Naive thymus-derived CD8-positive, alpha-beta T cell (primary cell): ENCODE results near the gene KLF7. TPM values are rescaled to one million over a fixed set of nuclear protein-coding genes. Genes with fewer than 3 reads are reported as not detected.

Source experiments
- ATAC-seq, 2 donors: fragments of 150-1000 bp; cut with Tn5 transposase in 1 of 2; sonication (Bioruptor Pico), chemical (Tn5 transposase) in 1 of 2; 1 replicate in 1 of 2; 2 replicates in 1 of 2; pipeline ENCODE4 v1.10.0; 2021; ENCODE audit warnings: mild to moderate bottlenecking in 2 of 2, moderate library complexity in 2 of 2
- POLR2A ChIA-PET: fragments of 350-600 bp; sonication (Branson Sonifier 250); formaldehyde crosslinking; loops from one replicate; lab custom pipeline; 2021; ENCODE audit warnings: antibody characterized with exemption; lab: Charles Lee
- DNase-seq, 10 donors: peaks; one replicate each; pipeline versions ENCODE4 v3.0.0 to v3.0.0-alpha.2; 2020 to 2022
- H3K27ac Mint-ChIP-seq, 10 donors: one replicate each; pipeline ENCODE4 v1.8.0; 2020 to 2022; ENCODE audit warnings: mild to moderate bottlenecking in 10 of 10, mixed read lengths in 10 of 10, moderate library complexity in 4 of 10, inconsistent platforms in 1 of 10
- H3K27me3 Mint-ChIP-seq, 5 donors: one replicate each; pipeline ENCODE4 v1.8.0; 2021 to 2022; ENCODE audit warnings: mixed read lengths in 5 of 5
- H3K36me3 Mint-ChIP-seq, 3 donors: one replicate each; pipeline ENCODE4 v1.8.0; 2020 to 2022; ENCODE audit warnings: mixed read lengths in 3 of 3, mild to moderate bottlenecking in 2 of 3, inconsistent platforms in 1 of 3
- H3K4me1 Mint-ChIP-seq, 4 donors: one replicate each; pipeline ENCODE4 v1.8.0; 2021 to 2022; ENCODE audit warnings: mixed read lengths in 4 of 4
- H3K4me3 Mint-ChIP-seq, 10 donors: one replicate each; pipeline ENCODE4 v1.8.0; 2020 to 2022; ENCODE audit warnings: mild to moderate bottlenecking in 10 of 10, mixed read lengths in 10 of 10, moderate library complexity in 6 of 10, inconsistent platforms in 1 of 10
- H3K9me3 Mint-ChIP-seq, 9 donors: one replicate each; pipeline ENCODE4 v1.8.0; 2020 to 2022; ENCODE audit warnings: mixed read lengths in 9 of 9, mild to moderate bottlenecking in 3 of 9, inconsistent platforms in 1 of 9, moderate library complexity in 1 of 9
- polyA plus RNA-seq, 3 donors: library from polyadenylated mRNA; unstranded; fragments of 300-500 nt; fragmentation: Illumina TruSeq; gene quantifications; one replicate each; pipeline ENCODE4 v1.2.3, GENCODE V29; 2021
- total RNA-seq, 8 experiments: library from RNA in 2 of 8; stranded (reverse) in 2 of 8; gene quantifications; one replicate each; pipeline ENCODE4 v1.2.3 and lab custom pipeline; 2021 to 2026

KLF7 gene
- total and polyA plus RNA-seq, 5 experiments from 2014 or later: 15.2 to 89.2 (median 29.6) TPM

GRCh38 chr2:207185372-207185771, 19.6 kb upstream of the KLF7 start:
- H3K27me3 Mint-ChIP-seq: peaks cover 0 to 3% (median 0%) of the 10 kb centered on the region in 5 donors
- no peak for DNase-seq
- no peak for ATAC-seq
- H3K27ac Mint-ChIP-seq: no peak overlapping the region
- POLR2A ChIA-PET: no interaction called here
- H3K4me3 Mint-ChIP-seq: no peak overlapping the region
- peaks cover 0 to 11% (median 6%) of the 10 kb centered on the region in 9 donors for H3K9me3 Mint-ChIP-seq
- peaks cover 0 to 14% (median 10%) of the 10 kb centered on the region in 3 donors for H3K36me3 Mint-ChIP-seq
- H3K4me1 Mint-ChIP-seq: no peaks in the 10 kb centered on the region

DNA sequence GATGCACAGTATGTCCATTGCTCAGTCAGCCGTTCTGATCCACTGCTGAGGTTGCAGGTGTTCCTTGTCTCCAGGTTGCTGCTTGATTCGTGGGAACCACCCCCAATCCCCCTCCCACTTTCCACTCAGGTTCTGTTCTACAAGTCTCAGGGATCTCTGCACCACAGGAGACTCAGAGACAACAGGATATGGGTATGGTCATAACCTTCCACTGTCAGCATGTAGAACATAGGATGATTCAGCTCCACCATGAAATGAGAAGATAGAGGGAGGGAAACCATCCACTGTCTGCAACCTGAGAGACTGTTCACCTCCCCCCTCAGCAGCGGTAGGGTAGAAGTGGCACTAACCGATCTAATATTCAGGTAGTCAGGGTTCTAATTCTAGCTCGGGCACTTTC, 19.0 kb upstream of the KLF7 start:
- Mint-ChIP-seq H3K9me3 (peaks cover 0 to 11% (median 6%) of the 10 kb centered on the region in 9 donors), H3K27ac (no peak overlapping the region), H3K4me3 (no peak overlapping the region), H3K27me3 (peaks cover 0 to 3% (median 0%) of the 10 kb centered on the region in 5 donors), H3K36me3 (peaks cover 0 to 14% (median 10%) of the 10 kb centered on the region in 3 donors), H3K4me1 (peaks cover 0 to 2% (median 0%) of the 10 kb centered on the region in 4 donors)
- no peak for ATAC-seq
- POLR2A ChIA-PET: no interaction called here
- DNase-seq: no peak

DNA sequence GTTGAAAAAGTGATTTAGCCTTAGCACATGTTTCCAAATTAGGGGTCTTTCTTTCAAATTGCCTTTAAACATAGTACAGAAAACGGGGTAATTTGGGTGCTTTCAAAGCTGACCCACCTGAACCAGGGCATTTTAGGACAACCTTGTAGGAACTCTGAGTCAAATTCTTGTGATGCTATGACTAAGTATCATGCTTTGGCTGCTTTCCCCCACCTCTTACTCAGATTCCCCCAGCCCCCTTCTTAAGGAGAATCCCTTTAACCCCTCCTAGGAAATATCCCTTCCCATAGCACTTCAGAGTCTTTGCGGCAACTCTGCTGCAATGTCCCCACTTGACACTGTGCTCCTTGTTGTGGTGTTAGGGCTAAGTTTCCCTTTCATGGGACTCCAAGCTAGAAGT, 18.6 kb upstream of the KLF7 start:
- H3K4me1 Mint-ChIP-seq: peaks cover 0 to 2% (median 0%) of the 10 kb centered on the region in 4 donors
- POLR2A ChIA-PET: no interaction called here
- H3K4me3 Mint-ChIP-seq: no peak overlapping the region
- DNase-seq: no peak
- H3K27me3 Mint-ChIP-seq: peaks cover 0 to 3% (median 0%) of the 10 kb centered on the region in 5 donors
- H3K36me3 Mint-ChIP-seq: peaks cover 0 to 14% (median 10%) of the 10 kb centered on the region in 3 donors
- H3K9me3 Mint-ChIP-seq: peaks cover 0 to 11% (median 6%) of the 10 kb centered on the region in 9 donors
- no peak for ATAC-seq
- H3K27ac Mint-ChIP-seq: no peak overlapping the region

DNA sequence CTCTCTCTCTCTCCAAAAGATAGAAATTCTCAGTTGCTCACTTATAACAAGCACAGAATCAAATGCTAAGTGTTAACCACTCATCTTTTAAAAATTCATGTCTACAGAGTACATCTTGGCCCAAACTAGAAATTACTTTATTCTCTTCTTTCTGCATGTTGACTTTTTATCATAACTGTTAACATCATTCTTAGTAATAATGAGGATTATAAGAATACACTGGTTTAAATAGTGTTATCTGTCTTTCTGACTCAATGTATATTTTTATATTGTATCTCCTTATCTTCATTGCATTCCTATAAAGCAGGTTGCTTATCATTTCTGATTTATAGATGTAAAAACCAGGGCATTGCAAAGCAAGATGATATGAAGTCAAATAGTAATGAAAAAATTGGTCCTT, 17.8 kb upstream of the KLF7 start:
- POLR2A ChIA-PET: no interaction called here
- Mint-ChIP-seq H3K4me3 (no peak overlapping the region), H3K36me3 (peaks cover 0 to 14% (median 10%) of the 10 kb centered on the region in 3 donors), H3K9me3 (peaks cover 0 to 11% (median 6%) of the 10 kb centered on the region in 9 donors), H3K27me3 (peaks cover 0 to 3% (median 0%) of the 10 kb centered on the region in 5 donors), H3K4me1 (peaks cover 0 to 2% (median 0%) of the 10 kb centered on the region in 4 donors), H3K27ac (no peak overlapping the region)
- DNase-seq (no peak), ATAC-seq (no peak)

GRCh38 chr2:207182911-207183310, 17.2 kb upstream of the KLF7 start:
- Mint-ChIP-seq H3K27ac (no peak overlapping the region), H3K9me3 (peaks cover 0 to 11% (median 6%) of the 10 kb centered on the region in 9 donors), H3K4me3 (no peak overlapping the region), H3K36me3 (peaks cover 0 to 14% (median 10%) of the 10 kb centered on the region in 3 donors), H3K4me1 (peaks cover 0 to 2% (median 0%) of the 10 kb centered on the region in 4 donors), H3K27me3 (peaks cover 0 to 3% (median 0%) of the 10 kb centered on the region in 5 donors)
- POLR2A ChIA-PET: no interaction called here
- ATAC-seq (no peak), DNase-seq (no peak)

DNA sequence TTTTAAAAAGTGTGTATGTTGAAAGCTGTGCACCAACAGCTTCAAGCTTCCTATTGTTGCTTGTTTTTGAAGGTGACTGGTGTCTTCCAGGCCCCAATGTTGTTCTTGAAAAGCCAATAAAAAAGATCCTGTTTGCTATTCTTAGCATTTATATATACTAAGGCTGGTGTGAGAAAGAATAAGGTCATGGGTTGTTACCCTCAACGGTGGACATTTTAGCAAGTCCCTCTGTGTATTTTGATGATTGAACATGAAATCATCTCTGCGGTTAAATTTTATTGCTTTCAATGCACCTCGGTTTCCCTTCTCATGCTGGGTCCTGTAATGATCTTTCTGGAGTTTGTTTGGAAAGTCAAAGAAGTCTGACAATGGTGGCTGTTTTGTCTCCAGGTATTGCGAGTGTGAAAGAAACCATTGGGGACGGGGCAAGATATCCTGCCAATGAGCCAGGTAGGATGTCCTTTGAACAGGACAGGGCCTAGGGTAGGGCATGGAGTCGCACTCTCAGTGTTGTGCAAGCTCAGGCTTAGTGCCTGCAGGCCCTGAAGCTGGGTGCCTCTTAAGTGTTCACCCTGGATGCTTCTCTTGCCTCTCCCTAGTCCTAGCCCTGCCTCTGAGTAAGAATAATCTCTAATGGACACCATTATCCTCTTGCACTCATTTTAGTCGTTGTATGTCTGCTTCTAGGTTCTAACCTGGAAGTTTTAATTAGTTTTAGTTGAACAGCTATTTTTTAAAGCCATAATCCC, 16.0 kb upstream of the KLF7 start:
- H3K27me3 Mint-ChIP-seq: no peaks in the 10 kb centered on the region
- ATAC-seq (no peak), DNase-seq (no peak)
- POLR2A ChIA-PET: interaction anchor here (1.0 kb wide), 1 partner anchor 15 kb away, joined by 3 read pairs; no protein-coding TSS in a partner anchor
- H3K9me3 Mint-ChIP-seq: peaks cover 0 to 4% (median under 1%) of the 10 kb centered on the region in 9 donors
- H3K27ac Mint-ChIP-seq: no peak overlapping the region
- H3K4me1 Mint-ChIP-seq: peaks cover 0 to 6% (median 1%) of the 10 kb centered on the region in 4 donors
- H3K4me3 Mint-ChIP-seq: no peak overlapping the region
- H3K36me3 Mint-ChIP-seq: peaks cover 0 to 5% (median 4%) of the 10 kb centered on the region in 3 donors

GRCh38 chr2:207180741-207181140, 15.0 kb upstream of the KLF7 start:
- POLR2A ChIA-PET: interaction anchor here (1.0 kb wide), 1 partner anchor 14 kb away, joined by 3 read pairs; no protein-coding TSS in a partner anchor

DNA sequence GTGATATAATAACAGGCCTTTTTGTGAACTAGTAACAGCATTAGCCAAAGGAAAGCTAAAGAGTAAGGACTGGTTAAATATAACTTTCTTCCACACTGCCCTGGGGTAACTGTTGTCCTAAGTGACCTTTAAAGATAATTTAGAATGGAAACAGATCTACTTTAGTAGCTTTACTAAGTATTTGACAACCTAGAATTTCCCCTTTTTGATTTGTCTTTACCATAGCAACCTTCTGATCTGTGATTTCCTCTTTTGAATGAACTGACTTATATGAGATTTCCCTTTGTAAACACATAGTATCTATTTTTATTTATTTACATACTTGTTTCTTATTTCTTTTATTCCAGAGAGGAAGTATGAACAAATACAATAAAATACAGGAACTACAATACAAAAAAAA, 10.5 kb upstream of the KLF7 start:
- peaks cover 2 to 11% (median 6%) of the 10 kb centered on the region in 4 donors for H3K4me1 Mint-ChIP-seq
- H3K36me3 Mint-ChIP-seq: no peaks in the 10 kb centered on the region
- H3K9me3 Mint-ChIP-seq: no peaks in the 10 kb centered on the region
- no peaks in the 10 kb centered on the region for H3K27me3 Mint-ChIP-seq
- H3K27ac Mint-ChIP-seq: no peak overlapping the region
- no peak overlapping the region for H3K4me3 Mint-ChIP-seq
- POLR2A ChIA-PET: interaction anchor here (0.6 to 1.4 kb wide), 3 partner anchors 8 to 446 kb away, joined by 3 to 5 read pairs (median 4); partner anchors contain the start of gene KLF7
- ATAC-seq (peak in 1 of 2 donors; percentile 42), DNase-seq (no peak)

More at GRCh38 chr2:207180741-207181140, 15.0 kb upstream of the KLF7 start:
- Mint-ChIP-seq H3K4me1 (peaks cover 2 to 11% (median 6%) of the 10 kb centered on the region in 4 donors), H3K27ac (no peak overlapping the region), H3K9me3 (no peaks in the 10 kb centered on the region), H3K4me3 (no peak overlapping the region), H3K27me3 (no peaks in the 10 kb centered on the region), H3K36me3 (no peaks in the 10 kb centered on the region)
- no peak for DNase-seq
- no peak for ATAC-seq

- POLR2A ChIA-PET: interaction anchor here (2.4 kb wide), 1 partner anchor 8 kb away, joined by 11 read pairs; the partner anchor contains the start of gene KLF7
- peaks cover 0 to 4% (median 0%) of the 10 kb centered on the region in 9 donors for H3K9me3 Mint-ChIP-seq
- no peaks in the 10 kb centered on the region for H3K36me3 Mint-ChIP-seq
- peaks cover 2 to 12% (median 6%) of the 10 kb centered on the region in 4 donors for H3K4me1 Mint-ChIP-seq
- H3K4me3 Mint-ChIP-seq: no peak overlapping the region
- no peak for DNase-seq
- H3K27me3 Mint-ChIP-seq: no peaks in the 10 kb centered on the region
- ATAC-seq: no peak
- no peak overlapping the region for H3K27ac Mint-ChIP-seq
Measured at GRCh38 chr2:207173641-207174040, 7.9 kb upstream of the KLF7 start.

DNA sequence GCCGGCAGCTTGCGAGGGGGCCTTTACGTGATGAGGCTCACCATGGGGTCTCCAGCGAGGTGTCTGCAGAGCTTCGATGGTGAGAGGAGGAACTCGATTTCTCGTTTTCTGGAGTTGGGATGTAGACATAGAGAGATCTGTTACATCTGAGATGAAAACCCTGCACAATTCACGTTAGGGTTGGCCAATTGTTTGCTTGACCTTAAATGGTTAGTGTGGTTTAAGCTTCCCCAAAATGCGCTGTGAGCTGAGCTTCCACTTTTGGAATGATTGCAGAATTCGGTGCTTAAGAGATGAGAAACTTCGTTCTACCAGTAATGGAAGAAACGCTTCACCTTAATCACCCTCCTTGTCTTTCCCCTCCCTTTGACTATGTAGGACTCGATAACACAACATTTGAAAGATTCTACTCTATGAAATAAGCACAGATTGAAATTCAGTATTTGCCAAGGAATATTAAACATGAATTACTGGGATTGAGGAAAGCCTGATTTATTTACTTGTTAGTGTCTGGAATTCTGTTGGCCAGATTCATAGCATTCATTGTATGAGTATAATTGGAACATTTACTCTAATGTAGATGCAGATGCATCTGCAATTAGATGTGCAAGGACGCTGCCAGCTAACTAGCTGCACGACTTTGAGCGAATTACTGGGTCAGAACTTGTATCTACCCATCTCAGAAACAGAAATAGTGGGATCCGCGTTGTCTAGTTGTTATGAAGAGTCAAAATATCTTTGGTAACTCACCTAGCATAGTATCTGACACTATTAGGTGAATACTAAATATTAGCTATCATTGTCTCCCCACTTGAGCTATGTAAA, 1.6 kb upstream of the KLF7 start:
- Mint-ChIP-seq H3K36me3 (no peaks in the 10 kb centered on the region), H3K27me3 (no peaks in the 10 kb centered on the region), H3K27ac (peak overlapping the region; percentile 94 to 100 (median 98)), H3K4me1 (peaks cover 21 to 46% (median 31%) of the 10 kb centered on the region in 4 donors), H3K4me3 (peak overlapping the region; percentile 88 to 99 (median 95)), H3K9me3 (peaks cover 0 to 4% (median 0%) of the 10 kb centered on the region in 9 donors)
- DNase-seq (peak in 1 of 10 donors; percentile 50), ATAC-seq (no peak)
- POLR2A ChIA-PET: interaction anchor here (0.7 to 8.1 kb wide), 20 partner anchors 7 to 544 kb away, joined by 3 to 399 read pairs (median 6); partner anchors contain the start of genes CCNYL1, CREB1, FASTKD2 and MDH1B

GRCh38 chr2:207166349-207167098, 776 bp upstream of the KLF7 start:
- H3K4me1 Mint-ChIP-seq: peaks cover 24 to 54% (median 38%) of the 10 kb centered on the region in 4 donors
- peak overlapping the region; percentile 91 to 99 (median 96) for H3K4me3 Mint-ChIP-seq
- POLR2A ChIA-PET: interaction anchor here (0.5 to 8.1 kb wide), 48 partner anchors 8 to 1081 kb away, joined by 3 to 399 read pairs (median 4); partner anchors contain the start of genes CCNYL1, CREB1, FASTKD2 and INO80D
- no peaks in the 10 kb centered on the region for H3K36me3 Mint-ChIP-seq
- peak overlapping the region; percentile 95 to 100 (median 98) for H3K27ac Mint-ChIP-seq
- H3K9me3 Mint-ChIP-seq: peaks cover 0 to 4% (median 0%) of the 10 kb centered on the region in 9 donors
- ATAC-seq: peak; percentile 55 to 58
- DNase-seq: peak; percentile 61 to 89 (median 71)
- H3K27me3 Mint-ChIP-seq: no peaks in the 10 kb centered on the region
